Vagina (tissue), 2 donors: ENCODE measurements around the gene EPSTI1. TPM values are rescaled to one million over a fixed set of nuclear protein-coding genes. Genes with fewer than 3 reads are reported as not detected.
"Not testable (repeated sequence)": the region's sequence is repeated elsewhere in the genome, so short reads cannot be mapped to it uniquely, and the experiment has no call there.

Experiments
- DNase-seq, 2 donors: peaks; one replicate each; pipeline ENCODE4 v3.0.0-alpha.2; 2017; ENCODE audit errors: extremely low spot score in 2 of 2
- H3K27ac ChIP-seq: fragments of 200-600 bp; sonication (generic); one replicate; pipeline ENCODE4 v1.5.1; 2019
- H3K27me3 ChIP-seq: fragments of 200-600 bp; sonication (generic); one replicate; pipeline ENCODE4 v1.5.1; 2019
- H3K36me3 ChIP-seq, 2 donors: fragments of 200-600 bp; sonication (generic); one replicate each; pipeline ENCODE4 v1.5.1; 2017 to 2019
- H3K4me1 ChIP-seq: fragments of 200-600 bp; sonication (generic); one replicate; pipeline ENCODE4 v1.5.1; 2019
- H3K4me3 ChIP-seq, 2 donors: fragments of 200-600 bp; sonication (generic); 1 replicate in 1 of 2; 2 replicates in 1 of 2; pipeline ENCODE4 v1.5.1; 2016 to 2019
- H3K9me3 ChIP-seq: fragments of 200-600 bp; sonication (generic); one replicate; pipeline ENCODE4 v1.5.1; 2019
- POLR2A ChIP-seq, 2 donors: fragments of 450-650 bp; IDR thresholded peaks; one replicate each; pipeline ENCODE4 v1.6.1; 2017; ENCODE audit warnings: antibody characterized with exemption in 2 of 2, mild to moderate bottlenecking in 2 of 2, moderate library complexity in 2 of 2
- POLR2AphosphoS5 ChIP-seq, 2 donors: sonication (generic); formaldehyde crosslinking; IDR thresholded peaks; one replicate each; pipeline ENCODE4 v1.9.0; 2017; ENCODE audit warnings: antibody characterized with exemption in 2 of 2, mild to moderate bottlenecking in 2 of 2, low read depth in 1 of 2; ENCODE audit not compliant: insufficient read depth in 1 of 2
- intact Hi-C: fragments of 100-400 bp; cut with DNase I; formaldehyde crosslinking; loops from one replicate; pipeline ENCODE4 v1.15.1; 2023
- total RNA-seq: library from RNA; depleted of rRNA; stranded (reverse); fragments of >200 nt; gene quantifications from one replicate; pipeline ENCODE4 v1.2.3, GENCODE V29; 2016
- TF ChIP-seq, protein P1 (sequence below), 3 experiments: fragments of 450-650 bp in 2 of 3; fragments of 200-600 bp in 1 of 3; sonication (generic) in 1 of 3; IDR thresholded peaks; one replicate each; pipeline ENCODE4 v1.5.1; 2017 to 2019; ENCODE audit warnings: antibody characterized with exemption in 3 of 3, mild to moderate bottlenecking in 2 of 3, moderate library complexity in 2 of 3

EPSTI1 gene
- total RNA-seq, 1 donor from 2014 or later = 4.9 TPM

DNA sequence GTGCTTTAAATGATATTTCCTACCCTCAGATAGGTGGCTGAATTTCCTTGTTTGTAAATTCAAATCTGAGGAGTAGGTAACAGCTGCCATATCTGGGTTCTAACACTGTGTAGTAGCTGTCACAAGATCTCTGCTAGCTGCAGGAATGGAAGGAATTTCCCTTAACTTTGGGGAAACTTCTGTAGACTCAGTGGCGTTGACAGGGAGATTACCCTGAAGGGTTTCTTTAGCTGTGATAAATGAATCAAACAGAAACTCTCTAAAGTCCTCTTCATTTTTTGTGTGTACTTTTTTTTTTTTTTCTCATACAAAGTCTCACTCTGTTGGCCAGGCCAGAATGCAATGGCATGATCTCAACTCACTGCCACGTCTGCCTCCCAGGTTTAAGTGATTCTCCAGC, 5.3 kb upstream of the EPSTI1 start:
- DNase-seq = no peak
- TF ChIP-seq POLR2AphosphoS5 (IDR thresholded peaks at IDR 0.05; ENCODE audit: insufficient read depth in 1 of 2, low read depth in 1 of 2) = no peak
- TF ChIP-seq, protein P1, sequence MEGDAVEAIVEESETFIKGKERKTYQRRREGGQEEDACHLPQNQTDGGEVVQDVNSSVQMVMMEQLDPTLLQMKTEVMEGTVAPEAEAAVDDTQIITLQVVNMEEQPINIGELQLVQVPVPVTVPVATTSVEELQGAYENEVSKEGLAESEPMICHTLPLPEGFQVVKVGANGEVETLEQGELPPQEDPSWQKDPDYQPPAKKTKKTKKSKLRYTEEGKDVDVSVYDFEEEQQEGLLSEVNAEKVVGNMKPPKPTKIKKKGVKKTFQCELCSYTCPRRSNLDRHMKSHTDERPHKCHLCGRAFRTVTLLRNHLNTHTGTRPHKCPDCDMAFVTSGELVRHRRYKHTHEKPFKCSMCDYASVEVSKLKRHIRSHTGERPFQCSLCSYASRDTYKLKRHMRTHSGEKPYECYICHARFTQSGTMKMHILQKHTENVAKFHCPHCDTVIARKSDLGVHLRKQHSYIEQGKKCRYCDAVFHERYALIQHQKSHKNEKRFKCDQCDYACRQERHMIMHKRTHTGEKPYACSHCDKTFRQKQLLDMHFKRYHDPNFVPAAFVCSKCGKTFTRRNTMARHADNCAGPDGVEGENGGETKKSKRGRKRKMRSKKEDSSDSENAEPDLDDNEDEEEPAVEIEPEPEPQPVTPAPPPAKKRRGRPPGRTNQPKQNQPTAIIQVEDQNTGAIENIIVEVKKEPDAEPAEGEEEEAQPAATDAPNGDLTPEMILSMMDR (IDR thresholded peaks at IDR 0.05) = no peak
- no peak for TF ChIP-seq POLR2A (IDR thresholded peaks at IDR 0.05)
- no peak overlapping the region for H3K27ac ChIP-seq
- no peaks in the 10 kb centered on the region for H3K27me3 ChIP-seq
- intact Hi-C loops = no loop called here
- no peaks in the 10 kb centered on the region for H3K9me3 ChIP-seq
- no peak overlapping the region for H3K4me3 ChIP-seq
- H3K4me1 ChIP-seq = no peaks in the 10 kb centered on the region
- no peaks in the 10 kb centered on the region for H3K36me3 ChIP-seq

DNA sequence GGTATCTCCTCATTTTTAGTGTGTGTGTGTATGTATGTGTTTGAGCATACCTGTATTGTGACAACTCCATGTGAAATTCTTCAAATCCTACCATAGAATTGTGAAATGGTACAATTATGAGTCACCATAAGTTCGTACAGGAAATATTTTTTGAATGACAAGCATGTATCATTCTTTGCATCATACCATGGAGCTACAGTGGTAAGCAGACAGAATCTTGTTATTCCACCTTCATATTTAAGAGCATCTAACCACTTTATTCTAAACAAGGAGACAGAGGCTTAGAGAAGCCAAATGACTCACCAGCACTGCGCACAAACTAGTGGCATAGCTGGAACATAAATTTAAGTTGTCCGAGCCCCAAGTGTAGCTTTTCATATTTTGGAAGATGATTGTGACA, 4.5 kb upstream of the EPSTI1 start:
- TF ChIP-seq POLR2AphosphoS5 (IDR thresholded peaks at IDR 0.05; ENCODE audit: insufficient read depth in 1 of 2, low read depth in 1 of 2) (no peak), POLR2A (IDR thresholded peaks at IDR 0.05) (no peak)
- TF ChIP-seq, protein P1 (IDR thresholded peaks at IDR 0.05) = no peak
- Histone ChIP-seq H3K36me3 (no peaks in the 10 kb centered on the region), H3K4me1 (peaks cover 3% of the 10 kb centered on the region), H3K27ac (no peak overlapping the region), H3K9me3 (no peaks in the 10 kb centered on the region), H3K4me3 (no peak overlapping the region), H3K27me3 (no peaks in the 10 kb centered on the region)
- intact Hi-C loops = no loop called here
- DNase-seq = no peak

DNA sequence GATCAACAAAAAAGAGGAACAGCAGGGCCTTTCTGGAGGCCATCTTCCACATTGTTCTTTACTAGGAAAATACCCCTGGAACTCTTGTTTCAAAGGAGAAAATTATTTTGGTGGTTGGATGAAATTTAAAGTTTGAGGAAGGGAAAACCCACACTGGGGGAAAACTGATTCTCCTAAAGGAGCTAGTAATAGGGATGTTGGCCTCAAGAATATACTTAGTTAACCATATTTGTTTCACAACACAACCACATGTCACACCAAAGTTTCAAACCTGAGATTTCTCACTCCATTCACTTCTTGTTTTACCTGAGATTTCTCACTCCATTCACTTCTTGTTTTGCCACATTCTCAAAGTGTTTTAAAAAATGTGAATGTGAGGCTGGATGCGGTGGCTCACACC, 2.8 kb upstream of the EPSTI1 start:
- intact Hi-C loops = no loop called here
- no peak overlapping the region for H3K4me3 ChIP-seq
- no peak for DNase-seq
- H3K36me3 ChIP-seq = no peaks in the 10 kb centered on the region
- peaks cover 20% of the 10 kb centered on the region for H3K4me1 ChIP-seq
- H3K9me3 ChIP-seq = no peaks in the 10 kb centered on the region
- H3K27ac ChIP-seq = no peak overlapping the region
- no peaks in the 10 kb centered on the region for H3K27me3 ChIP-seq
- TF ChIP-seq POLR2AphosphoS5 (IDR thresholded peaks at IDR 0.05; ENCODE audit: insufficient read depth in 1 of 2, low read depth in 1 of 2) (no peak), POLR2A (IDR thresholded peaks at IDR 0.05) (no peak)
- TF ChIP-seq, protein P1 (IDR thresholded peaks at IDR 0.05) = no peak

DNA sequence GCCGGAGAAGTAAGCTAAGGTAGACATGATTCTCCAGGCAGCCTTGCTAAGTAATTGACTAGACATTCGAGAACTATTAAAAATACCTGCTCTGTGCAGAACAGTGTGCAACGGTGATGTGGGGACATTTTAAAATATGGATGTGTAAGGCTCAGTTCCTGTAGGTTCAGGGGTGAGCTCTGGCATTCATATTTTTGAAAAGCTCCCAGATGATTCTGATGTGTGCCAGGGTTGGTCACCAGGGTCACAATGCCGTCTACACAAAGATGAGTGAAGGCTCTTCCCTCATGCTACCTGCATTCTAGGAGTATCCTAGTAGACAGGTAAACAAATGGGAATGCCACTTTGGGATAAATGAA, 702 bp upstream of the EPSTI1 start:
- DNase-seq = peak in 1 of 2 donors; percentile 27
- Histone ChIP-seq H3K9me3 (no peaks in the 10 kb centered on the region), H3K4me1 (peaks cover 21% of the 10 kb centered on the region), H3K36me3 (no peaks in the 10 kb centered on the region), H3K27ac (peak overlapping the region; percentile 90), H3K27me3 (no peaks in the 10 kb centered on the region), H3K4me3 (peak overlapping the region; percentile 70 to 82)
- intact Hi-C loops = no loop called here
- TF ChIP-seq, protein P1 (IDR thresholded peaks at IDR 0.05) = no peak

DNA sequence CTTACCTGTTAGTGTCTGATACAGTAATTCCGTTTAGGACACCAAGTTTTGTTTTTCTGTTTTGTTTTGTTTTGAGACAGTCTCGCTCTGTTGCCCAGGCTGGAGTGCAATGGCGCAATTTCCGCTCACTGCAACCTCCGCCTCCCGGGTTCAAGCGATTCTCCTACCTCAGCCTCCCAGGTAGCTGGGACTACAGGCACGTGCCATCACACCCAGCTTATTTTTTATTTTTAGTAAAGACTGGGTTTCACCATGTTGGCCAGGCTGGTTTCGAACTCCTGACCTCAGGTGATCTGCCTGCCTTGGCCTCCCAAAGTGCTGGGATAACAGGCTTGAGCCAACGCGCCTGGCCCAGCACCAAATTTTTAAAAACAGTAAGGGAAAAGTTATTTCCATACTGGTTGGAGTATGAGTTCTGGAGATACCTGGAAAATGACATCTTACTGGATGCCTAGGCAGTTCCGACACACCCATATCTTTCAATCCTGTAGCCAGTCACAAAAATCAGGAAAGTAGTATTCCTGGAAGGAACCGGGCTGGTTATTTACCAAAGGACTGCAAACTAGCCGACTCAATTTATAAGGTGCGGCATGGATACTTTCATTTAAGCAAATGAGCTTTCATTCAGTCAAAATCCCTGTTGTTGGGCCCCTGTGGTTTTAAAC, 676 bp downstream of the EPSTI1 start:
- Histone ChIP-seq H3K4me3 (peak overlapping the region; percentile 70 to 82), H3K27ac (peak overlapping the region; percentile 90), H3K4me1 (peaks cover 21% of the 10 kb centered on the region)
- DNase-seq, intact Hi-C loops, H3K27me3 ChIP-seq, H3K9me3 ChIP-seq, H3K36me3 ChIP-seq: not testable (repeated sequence)
